A549 (cell line): ENCODE data around the gene BAAT.

Experiments used
- CTCF ChIP-seq: fragments of >200 bp; sonication (Bioruptor Twin); formaldehyde crosslinking; IDR thresholded peaks from 3 replicates; pipeline ENCODE4 v1.5.1; 2016
- E2F6 ChIP-seq: IDR thresholded peaks from 2 replicates; pipeline ENCODE4 v1.6.1; 2012; ENCODE audit warnings: low read depth, borderline replicate concordance
- FOSB ChIP-seq: fragments of 250-450 bp; sonication (Bioruptor Pico); IDR thresholded peaks from 2 replicates; pipeline ENCODE4 v1.5.0; 2020; ENCODE audit warnings: mild to moderate bottlenecking, moderate library complexity
- JUNB ChIP-seq: fragments of >200 bp; sonication (Bioruptor Twin); formaldehyde crosslinking; IDR thresholded peaks from 2 replicates; pipeline ENCODE4 v1.6.1; 2016
- MYC ChIP-seq: IDR thresholded peaks from 2 replicates; pipeline ENCODE4 v1.6.1; 2012; ENCODE audit warnings: mild to moderate bottlenecking, inconsistent platforms, low read length, improper control_type of control experiment, borderline replicate concordance
- NFE2L2 ChIP-seq: fragments of 150-350 bp; conservative IDR thresholded peaks from 2 replicates; pipeline ENCODE4 v1.6.1; 2014; ENCODE audit warnings: low read length
- POLR2A ChIP-seq: IDR thresholded peaks from 2 replicates; pipeline ENCODE4 v1.6.1; 2012; ENCODE audit warnings: mild to moderate bottlenecking, low read length
- POLR2AphosphoS2 ChIP-seq: conservative IDR thresholded peaks from 2 replicates; pipeline ENCODE4 v1.6.1; 2012; ENCODE audit warnings: low read length, improper control_type of control experiment, inconsistent platforms
- REST ChIP-seq: fragments of 200-600 bp; sonication (generic); IDR thresholded peaks from 2 replicates; pipeline ENCODE4 v1.6.1; 2016; ENCODE audit warnings: antibody characterized with exemption, mild to moderate bottlenecking, moderate library complexity
- SMC3 ChIP-seq: fragments of >200 bp; sonication (Bioruptor Twin); formaldehyde crosslinking; IDR thresholded peaks from 3 replicates; pipeline ENCODE4 v1.6.1; 2018; ENCODE audit warnings: inconsistent platforms
- USF2 ChIP-seq: fragments of 450-650 bp; IDR thresholded peaks from 2 replicates; pipeline ENCODE4 v1.6.1; 2014; ENCODE audit warnings: antibody characterized with exemption
- ZC3H11A ChIP-seq: fragments of 450-650 bp; IDR thresholded peaks from 2 replicates; pipeline ENCODE4 v1.6.1; 2014; ENCODE audit warnings: antibody characterized with exemption, mild to moderate bottlenecking
- ZSCAN20 ChIP-seq: fragments of 250-450 bp; sonication (Bioruptor Pico); IDR thresholded peaks from 2 replicates; pipeline ENCODE4 v1.8.0; 2022; ENCODE audit warnings: mild to moderate bottlenecking, moderate library complexity

GRCh38 chr9:101315112-101315450 is 69.7 kb downstream of the BAAT start:
- TF ChIP-seq ZSCAN20 (CRISPR knock-in tag) (no peak), CTCF (no peak), E2F6 (no peak), JUNB (no peak), SMC3 (no peak), MYC (no peak), FOSB (no peak), ZC3H11A (no peak), NFE2L2 (no peak), POLR2AphosphoS2 (no peak), POLR2A (no peak), USF2 (no peak), REST (no peak)
